OCI-LY3 (cell line): ENCODE results near the gene LDB3.

Source experiments
- EZH2phosphoT487 ChIP-seq: fragments of 200-600 bp; shearing (Covaris generic); IDR thresholded peaks from 2 replicates; pipeline ENCODE4 v1.6.1; 2018; ENCODE audit warnings: antibody characterized with exemption, mixed run types, low read depth
- TF ChIP-seq, protein P1 (sequence below): fragments of 200-600, 300-600 bp; sonication (generic); IDR thresholded peaks from 2 replicates; pipeline ENCODE4 v1.5.1; 2014; ENCODE audit warnings: antibody characterized with exemption, low read length, low read depth

- TF ChIP-seq, protein P1, sequence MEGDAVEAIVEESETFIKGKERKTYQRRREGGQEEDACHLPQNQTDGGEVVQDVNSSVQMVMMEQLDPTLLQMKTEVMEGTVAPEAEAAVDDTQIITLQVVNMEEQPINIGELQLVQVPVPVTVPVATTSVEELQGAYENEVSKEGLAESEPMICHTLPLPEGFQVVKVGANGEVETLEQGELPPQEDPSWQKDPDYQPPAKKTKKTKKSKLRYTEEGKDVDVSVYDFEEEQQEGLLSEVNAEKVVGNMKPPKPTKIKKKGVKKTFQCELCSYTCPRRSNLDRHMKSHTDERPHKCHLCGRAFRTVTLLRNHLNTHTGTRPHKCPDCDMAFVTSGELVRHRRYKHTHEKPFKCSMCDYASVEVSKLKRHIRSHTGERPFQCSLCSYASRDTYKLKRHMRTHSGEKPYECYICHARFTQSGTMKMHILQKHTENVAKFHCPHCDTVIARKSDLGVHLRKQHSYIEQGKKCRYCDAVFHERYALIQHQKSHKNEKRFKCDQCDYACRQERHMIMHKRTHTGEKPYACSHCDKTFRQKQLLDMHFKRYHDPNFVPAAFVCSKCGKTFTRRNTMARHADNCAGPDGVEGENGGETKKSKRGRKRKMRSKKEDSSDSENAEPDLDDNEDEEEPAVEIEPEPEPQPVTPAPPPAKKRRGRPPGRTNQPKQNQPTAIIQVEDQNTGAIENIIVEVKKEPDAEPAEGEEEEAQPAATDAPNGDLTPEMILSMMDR = no peak
- no peak for TF ChIP-seq EZH2phosphoT487
Observed at GRCh38 chr10:86755740-86756510, 87.6 kb downstream of the LDB3 start.
